Measurements from ENCODE around the gene ZNF831.

GRCh38 chr20:59158673-59159072 lies 4.9 kb upstream of the ZNF831 start:
- TF ChIP-seq ZBTB7A (IDR thresholded peaks at IDR 0.05; ENCODE audit: low read depth) (no peak), REST (IDR thresholded peaks at IDR 0.05; ENCODE audit: low read depth) (no peak), RAD21 (IDR thresholded peaks at IDR 0.05; ENCODE audit: low read depth) (no peak), EP300 (IDR thresholded peaks at IDR 0.05; ENCODE audit: borderline replicate concordance) (no peak), MAX (IDR thresholded peaks at IDR 0.05) (no peak), EGR1 (IDR thresholded peaks at IDR 0.05) (no peak), NFIC (IDR thresholded peaks at IDR 0.05) (no peak), YY1 (IDR thresholded peaks at IDR 0.05; ENCODE audit: low read depth) (no peak), TCF12 (IDR thresholded peaks at IDR 0.05; ENCODE audit: low read depth) (no peak), FOXM1 (IDR thresholded peaks at IDR 0.05; ENCODE audit: borderline replicate concordance, low read depth) (no peak), CEBPB (IDR thresholded peaks at IDR 0.05) (no peak)
